K562 (cell line): Measurements from ENCODE around the gene TUBG2. TPM values are rescaled to one million over a fixed set of nuclear protein-coding genes. Genes with fewer than 3 reads are reported as not detected.
A peak's percentile ranks its signal among the peaks of the same experiment; 100 is the strongest.

Source experiments
- BACH1 ChIP-seq: fragments of 200-800 bp; sonication (Bioruptor generic); IDR thresholded peaks from 2 replicates; pipeline ENCODE4 v1.6.1; 2016; ENCODE audit warnings: missing genetic modification characterization, missing compliant biosample characterization
- NFE2L1 ChIP-seq: fragments of 450-650 bp; IDR thresholded peaks from 2 replicates; pipeline ENCODE4 v1.6.1; 2016; ENCODE audit warnings: missing genetic modification characterization, low read depth, mild to moderate bottlenecking, missing compliant biosample characterization, moderate library complexity, borderline replicate concordance
- RBM34 ChIP-seq: fragments of 200-400 bp; formaldehyde crosslinking; IDR thresholded peaks from 2 replicates; pipeline ENCODE4 v1.6.1; 2018; ENCODE audit warnings: low read length, borderline replicate concordance; ENCODE audit not compliant: insufficient read depth
- SRSF9 ChIP-seq: fragments of 200-400 bp; formaldehyde crosslinking; IDR thresholded peaks from 2 replicates; pipeline ENCODE4 v1.6.1; 2017; ENCODE audit warnings: low read depth, low read length, borderline replicate concordance
- STAG1 ChIP-seq: sonication (generic); formaldehyde crosslinking; IDR thresholded peaks from 2 replicates; pipeline ENCODE4 v1.5.0; 2020; ENCODE audit warnings: missing genetic modification reagents, borderline replicate concordance
- TEAD4 ChIP-seq, 2 experiments: sonication (generic) in 1 of 2; formaldehyde crosslinking in 1 of 2; IDR thresholded peaks; 2 replicates each; pipeline versions ENCODE4 v1.6.1 to v1.8.0; 2012 to 2022; ENCODE audit warnings: borderline replicate concordance in 1 of 2, inconsistent platforms in 1 of 2, low read length in 1 of 2, mild to moderate bottlenecking in 1 of 2, missing genetic modification reagents in 1 of 2
- YBX1 ChIP-seq: fragments of 450-650 bp; IDR thresholded peaks from 2 replicates; pipeline ENCODE4 v1.7.1; 2016; ENCODE audit warnings: mild to moderate bottlenecking
- ZNF134 ChIP-seq: fragments of 250-450 bp; sonication (Bioruptor Pico); conservative IDR thresholded peaks from 2 replicates; pipeline ENCODE4 v1.4.0; 2020
- polyA plus RNA-seq, 8 experiments: library from polyadenylated mRNA; depleted of rRNA in 4 of 8; stranded (reverse) in 5 of 8; unstranded in 3 of 8; fragments of >200 nt; fragmentation: Nextera tagmentation in 2 of 8; fragmentation: Illumina TruSeq in 1 of 8; extraction: Ambion mirVana in 2 of 8; extraction: Trizol in 1 of 8; gene quantifications; 2 replicates each; pipeline versions ENCODE4 v1.2.1 to v1.2.3, GENCODE V29; 2011 to 2014; ENCODE audit warnings: inconsistent platforms in 1 of 8, missing spikeins in 1 of 8
- total RNA-seq, 7 experiments: library from RNA; depleted of rRNA in 6 of 7; stranded (reverse); fragments of >200 nt in 6 of 7; fragmentation: Illumina TruSeq in 2 of 7; extraction: Trizol in 2 of 7; gene quantifications; 2 replicates each; pipeline versions ENCODE4 v1.2.1 to v1.2.3, GENCODE V29; 2011 to 2021; ENCODE audit warnings: low replicate concordance in 1 of 7
- TF ChIP-seq, protein P1 (sequence below): sonication (generic); formaldehyde crosslinking; IDR thresholded peaks from 2 replicates; pipeline ENCODE4 v1.8.0; 2022; ENCODE audit warnings: missing genetic modification reagents, mild to moderate bottlenecking, moderate library complexity, borderline replicate concordance
- TF ChIP-seq, protein P2 (sequence below): fragments of 250-450 bp; sonication (Bioruptor Pico); IDR thresholded peaks from 2 replicates; pipeline ENCODE4 v1.6.1; 2021; ENCODE audit warnings: mild to moderate bottlenecking
- TF ChIP-seq, protein P3 (sequence below): sonication (generic); formaldehyde crosslinking; IDR thresholded peaks from 2 replicates; pipeline ENCODE4 v1.8.0; 2022; ENCODE audit warnings: mild to moderate bottlenecking, missing genetic modification reagents, borderline replicate concordance
- TF ChIP-seq, protein P4 (sequence below), 2 experiments: fragments of 250-450 bp in 1 of 2; fragments of 450-650 bp in 1 of 2; sonication (Bioruptor Pico) in 1 of 2; IDR thresholded peaks; 2 replicates each; pipeline versions ENCODE4 v1.6.1 to v1.8.0; 2016 to 2021; ENCODE audit warnings: mild to moderate bottlenecking in 2 of 2, moderate library complexity in 2 of 2, missing compliant biosample characterization in 1 of 2, missing genetic modification characterization in 1 of 2
- TF ChIP-seq, protein P5 (sequence below): fragments of 450-650 bp; IDR thresholded peaks from 2 replicates; pipeline ENCODE4 v1.6.1; 2016; ENCODE audit warnings: antibody characterized with exemption
- TF ChIP-seq, protein P6 (sequence below): IDR thresholded peaks from 2 replicates; pipeline ENCODE4 v1.6.1; 2011; ENCODE audit not compliant: insufficient read length; ENCODE audit errors: extremely low read depth
- TF ChIP-seq, protein P7 (sequence below): fragments of 450-650 bp; conservative IDR thresholded peaks from 2 replicates; pipeline ENCODE4 v1.6.1; 2016; ENCODE audit warnings: missing genetic modification characterization, low read depth, mild to moderate bottlenecking, control low read depth, missing compliant biosample characterization

Gene TUBG2
- total and polyA plus RNA-seq, 9 of the 15 experiments (the other 6 are each of a cell fraction or from before 2014, with no cell fraction given), result 0.09 to 0.80 (median 0.24) TPM; not detected in 2

DNA sequence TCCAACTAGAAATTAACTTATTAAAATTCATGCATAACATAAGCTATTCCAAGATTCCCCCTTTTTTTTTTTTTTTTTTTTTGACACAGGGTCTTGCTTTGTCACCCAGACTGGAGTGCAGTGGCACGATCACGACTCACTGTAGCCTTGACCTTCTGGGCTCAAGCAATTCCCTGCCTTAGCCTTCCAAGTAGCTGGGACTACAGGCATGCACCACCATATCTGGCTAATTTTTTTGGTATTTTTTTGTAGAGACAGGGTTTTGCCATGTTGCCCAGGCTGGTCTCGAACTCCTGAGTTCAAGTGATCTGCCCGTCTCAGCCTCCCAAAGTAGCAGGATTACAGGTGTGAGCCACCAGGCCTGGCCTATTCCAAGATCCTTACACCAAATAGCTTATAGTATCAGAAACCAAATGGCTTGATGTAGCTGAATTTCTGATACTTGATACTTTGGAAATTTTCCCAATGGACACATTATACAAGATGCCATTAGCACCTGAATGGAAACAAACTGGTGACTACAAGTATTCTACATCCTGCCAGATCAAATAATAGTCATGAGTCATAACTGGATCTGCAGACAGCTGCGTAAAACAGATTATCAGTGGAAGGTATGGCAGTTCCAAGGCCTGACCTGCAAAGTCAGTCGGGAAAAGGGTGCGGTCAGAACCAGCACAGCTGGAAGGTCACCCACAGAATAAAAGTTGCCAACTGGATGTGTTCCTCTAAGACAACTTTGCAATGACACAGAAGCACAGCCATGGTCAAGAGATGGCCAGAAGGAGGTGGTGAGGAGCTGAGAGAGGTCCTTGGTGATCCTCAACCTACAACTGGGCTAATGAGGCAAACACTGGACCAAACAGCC, 35.1 kb upstream of the TUBG2 start (continued):
- TF ChIP-seq, protein P1, sequence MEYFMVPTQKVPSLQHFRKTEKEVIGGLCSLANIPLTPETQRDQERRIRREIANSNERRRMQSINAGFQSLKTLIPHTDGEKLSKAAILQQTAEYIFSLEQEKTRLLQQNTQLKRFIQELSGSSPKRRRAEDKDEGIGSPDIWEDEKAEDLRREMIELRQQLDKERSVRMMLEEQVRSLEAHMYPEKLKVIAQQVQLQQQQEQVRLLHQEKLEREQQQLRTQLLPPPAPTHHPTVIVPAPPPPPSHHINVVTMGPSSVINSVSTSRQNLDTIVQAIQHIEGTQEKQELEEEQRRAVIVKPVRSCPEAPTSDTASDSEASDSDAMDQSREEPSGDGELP (CRISPR knock-in tag), result peak; percentile 96
- TF ChIP-seq, protein P2, sequence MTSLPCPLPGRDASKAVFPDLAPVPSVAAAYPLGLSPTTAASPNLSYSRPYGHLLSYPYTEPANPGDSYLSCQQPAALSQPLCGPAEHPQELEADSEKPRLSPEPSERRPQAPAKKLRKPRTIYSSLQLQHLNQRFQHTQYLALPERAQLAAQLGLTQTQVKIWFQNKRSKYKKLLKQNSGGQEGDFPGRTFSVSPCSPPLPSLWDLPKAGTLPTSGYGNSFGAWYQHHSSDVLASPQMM (CRISPR knock-in tag), result no peak
- TF ChIP-seq, protein P3, sequence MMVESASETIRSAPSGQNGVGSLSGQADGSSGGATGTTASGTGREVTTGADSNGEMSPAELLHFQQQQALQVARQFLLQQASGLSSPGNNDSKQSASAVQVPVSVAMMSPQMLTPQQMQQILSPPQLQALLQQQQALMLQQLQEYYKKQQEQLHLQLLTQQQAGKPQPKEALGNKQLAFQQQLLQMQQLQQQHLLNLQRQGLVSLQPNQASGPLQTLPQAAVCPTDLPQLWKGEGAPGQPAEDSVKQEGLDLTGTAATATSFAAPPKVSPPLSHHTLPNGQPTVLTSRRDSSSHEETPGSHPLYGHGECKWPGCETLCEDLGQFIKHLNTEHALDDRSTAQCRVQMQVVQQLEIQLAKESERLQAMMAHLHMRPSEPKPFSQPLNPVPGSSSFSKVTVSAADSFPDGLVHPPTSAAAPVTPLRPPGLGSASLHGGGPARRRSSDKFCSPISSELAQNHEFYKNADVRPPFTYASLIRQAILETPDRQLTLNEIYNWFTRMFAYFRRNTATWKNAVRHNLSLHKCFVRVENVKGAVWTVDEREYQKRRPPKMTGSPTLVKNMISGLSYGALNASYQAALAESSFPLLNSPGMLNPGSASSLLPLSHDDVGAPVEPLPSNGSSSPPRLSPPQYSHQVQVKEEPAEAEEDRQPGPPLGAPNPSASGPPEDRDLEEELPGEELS, result no peak
- TF ChIP-seq YBX1 (no peak), RBM34 (no peak), ZNF134 (CRISPR knock-in tag) (peak; percentile 53; the same call in 1 of the 2 replicates), TEAD4 (IDR thresholded peaks at IDR 0.05; ENCODE audit: low read length) (peak; percentile 95), TEAD4 (CRISPR knock-in tag; IDR thresholded peaks at IDR 0.05; ENCODE audit: borderline replicate concordance) (no peak), BACH1 (tag) (no peak), SRSF9 (no peak), NFE2L1 (tag) (no peak), STAG1 (CRISPR knock-in tag) (no peak)
- TF ChIP-seq, protein P4, sequence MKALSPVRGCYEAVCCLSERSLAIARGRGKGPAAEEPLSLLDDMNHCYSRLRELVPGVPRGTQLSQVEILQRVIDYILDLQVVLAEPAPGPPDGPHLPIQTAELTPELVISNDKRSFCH (CRISPR knock-in tag; IDR thresholded peaks at IDR 0.05), result no peak
- TF ChIP-seq, protein P4 (tag; IDR thresholded peaks at IDR 0.05), result no peak
- TF ChIP-seq, protein P5, sequence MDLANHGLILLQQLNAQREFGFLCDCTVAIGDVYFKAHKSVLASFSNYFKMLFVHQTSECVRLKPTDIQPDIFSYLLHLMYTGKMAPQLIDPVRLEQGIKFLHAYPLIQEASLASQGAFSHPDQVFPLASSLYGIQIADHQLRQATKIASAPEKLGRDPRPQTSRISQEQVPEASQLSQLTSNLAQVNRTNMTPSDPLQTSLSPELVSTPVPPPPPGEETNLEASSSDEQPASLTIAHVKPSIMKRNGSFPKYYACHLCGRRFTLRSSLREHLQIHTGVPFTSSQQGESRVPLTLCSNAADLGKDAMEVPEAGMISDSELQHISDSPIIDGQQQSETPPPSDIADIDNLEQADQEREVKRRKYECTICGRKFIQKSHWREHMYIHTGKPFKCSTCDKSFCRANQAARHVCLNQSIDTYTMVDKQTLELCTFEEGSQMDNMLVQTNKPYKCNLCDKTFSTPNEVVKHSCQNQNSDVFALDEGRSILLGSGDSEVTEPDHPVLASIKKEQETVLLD, result no peak; the same call in 1 of the 2 replicates
- TF ChIP-seq, protein P6, sequence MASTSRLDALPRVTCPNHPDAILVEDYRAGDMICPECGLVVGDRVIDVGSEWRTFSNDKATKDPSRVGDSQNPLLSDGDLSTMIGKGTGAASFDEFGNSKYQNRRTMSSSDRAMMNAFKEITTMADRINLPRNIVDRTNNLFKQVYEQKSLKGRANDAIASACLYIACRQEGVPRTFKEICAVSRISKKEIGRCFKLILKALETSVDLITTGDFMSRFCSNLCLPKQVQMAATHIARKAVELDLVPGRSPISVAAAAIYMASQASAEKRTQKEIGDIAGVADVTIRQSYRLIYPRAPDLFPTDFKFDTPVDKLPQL, result no peak
- TF ChIP-seq, protein P7, sequence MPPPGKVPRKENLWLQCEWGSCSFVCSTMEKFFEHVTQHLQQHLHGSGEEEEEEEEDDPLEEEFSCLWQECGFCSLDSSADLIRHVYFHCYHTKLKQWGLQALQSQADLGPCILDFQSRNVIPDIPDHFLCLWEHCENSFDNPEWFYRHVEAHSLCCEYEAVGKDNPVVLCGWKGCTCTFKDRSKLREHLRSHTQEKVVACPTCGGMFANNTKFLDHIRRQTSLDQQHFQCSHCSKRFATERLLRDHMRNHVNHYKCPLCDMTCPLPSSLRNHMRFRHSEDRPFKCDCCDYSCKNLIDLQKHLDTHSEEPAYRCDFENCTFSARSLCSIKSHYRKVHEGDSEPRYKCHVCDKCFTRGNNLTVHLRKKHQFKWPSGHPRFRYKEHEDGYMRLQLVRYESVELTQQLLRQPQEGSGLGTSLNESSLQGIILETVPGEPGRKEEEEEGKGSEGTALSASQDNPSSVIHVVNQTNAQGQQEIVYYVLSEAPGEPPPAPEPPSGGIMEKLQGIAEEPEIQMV (tag), result no peak
